K562 (cell line): Measurements from ENCODE around the gene MOK. TPM values are rescaled to one million over a fixed set of nuclear protein-coding genes. Genes with fewer than 3 reads are reported as not detected.

Source experiments
- ATAC-seq: fragments of 200-7000 bp; cut with Tn5 transposase; 3 replicates; pipeline ENCODE4 v1.9.1; 2020; ENCODE audit warnings: moderate library complexity
- BruUV-seq: library from RNA; stranded (reverse); fragments of 400-500 nt; replicated peaks from 2 replicates; lab custom pipeline; 2021; lab: Mats Ljungman, UMichigan
- CTCF ChIA-PET: fragments of 300-600 bp; formaldehyde crosslinking; extraction: SDS; loops from one replicate; lab custom pipeline; 2021; ENCODE audit warnings: low intra/inter-chr PET ratio; lab: Yijun Ruan, JAX
- POLR2A ChIA-PET: fragments of 300-600, 350-650 bp; sonication (Branson Sonifier 250); formaldehyde crosslinking; extraction: SDS; loops from one replicate; lab custom pipeline; 2021; ENCODE audit warnings: antibody characterized with exemption, inconsistent platforms; lab: Yijun Ruan, JAX
- DNase-seq, 4 experiments: peaks; one replicate each; pipeline versions ENCODE4 v3.0.0 to v3.0.0-alpha.2; 2011 to 2018; ENCODE audit warnings: low spot score in 3 of 4, mixed read lengths in 3 of 4; ENCODE audit errors: extremely low read depth in 1 of 4
- FAIRE-seq: peaks from 2 replicates; lab custom pipeline; 2011; peaks lifted over from hg19 to GRCh38; lab: Jason Lieb, UNC
- H2AFZ ChIP-seq: 2 replicates; pipeline ENCODE4 v1.6.0; 2011; ENCODE audit warnings: low read depth, low read length, control low read depth, inconsistent platforms
- H3K27ac ChIP-seq: fragments of 200-600 bp; 3 replicates; pipeline ENCODE4 v1.8.0; 2011; ENCODE audit warnings: low read depth, mild to moderate bottlenecking, control low read depth, inconsistent platforms, low read length, moderate library complexity, mixed read lengths; ENCODE audit errors: extremely low read depth
- H3K27me3 ChIP-seq, 2 experiments: fragments of 300-600 bp in 1 of 2; 2 replicates in 1 of 2; 3 replicates in 1 of 2; pipeline versions ENCODE4 v1.6.0 to v1.8.0; 2011; ENCODE audit warnings: inconsistent platforms in 2 of 2, low read length in 2 of 2, mild to moderate bottlenecking in 1 of 2, mixed read lengths in 1 of 2, moderate library complexity in 1 of 2; ENCODE audit not compliant: control insufficient read depth in 2 of 2, insufficient read depth in 2 of 2
- H3K36me3 ChIP-seq: fragments of 300-600 bp; 3 replicates; pipeline ENCODE4 v1.8.0; 2011; ENCODE audit warnings: mild to moderate bottlenecking, low read length, inconsistent platforms; ENCODE audit not compliant: control insufficient read depth, insufficient read depth
- H3K4me1 ChIP-seq, 2 experiments: fragments of 200-600 bp in 1 of 2; replicated peaks in 1 of 2; 2 replicates in 1 of 2; 3 replicates in 1 of 2; pipeline versions ENCODE4 v1.5.1 to v1.8.0; 2011; ENCODE audit warnings: inconsistent platforms in 2 of 2, low read length in 2 of 2, mild to moderate bottlenecking in 1 of 2, mixed read lengths in 1 of 2, moderate library complexity in 1 of 2; ENCODE audit not compliant: control insufficient read depth in 2 of 2, insufficient read depth in 2 of 2
- H3K4me2 ChIP-seq: 2 replicates; pipeline ENCODE4 v1.6.1; 2011; ENCODE audit warnings: low read length, control low read depth, inconsistent platforms, mixed read lengths; ENCODE audit not compliant: insufficient read depth
- H3K4me3 ChIP-seq: fragments of 200-600 bp; sonication (generic), shearing (Covaris generic); 2 replicates; pipeline ENCODE4 v1.5.1; 2016; ENCODE audit warnings: control low read depth, inconsistent platforms
- H3K79me2 ChIP-seq: fragments of 200-600 bp; 3 replicates; pipeline ENCODE4 v1.8.0; 2011; ENCODE audit warnings: low read length, inconsistent platforms; ENCODE audit not compliant: control insufficient read depth, insufficient read depth
- H3K9ac ChIP-seq, 2 experiments: 2 replicates each; pipeline versions ENCODE4 v1.6.0 to v1.6.1; 2011; ENCODE audit warnings: low read depth in 2 of 2, low read length in 2 of 2, control low read depth in 1 of 2, inconsistent platforms in 1 of 2, mild to moderate bottlenecking in 1 of 2, mixed read lengths in 1 of 2; ENCODE audit not compliant: insufficient read depth in 1 of 2
- H3K9me1 ChIP-seq: one replicate; pipeline ENCODE4 v1.6.0; 2011; ENCODE audit warnings: inconsistent platforms, mild to moderate bottlenecking, low read length, moderate library complexity; ENCODE audit not compliant: control insufficient read depth, insufficient read depth
- H3K9me3 ChIP-seq: replicated peaks from 2 replicates; pipeline ENCODE4 v1.5.1; 2011; ENCODE audit warnings: low read depth, low read length, inconsistent platforms; ENCODE audit not compliant: control insufficient read depth, insufficient read depth
- H4K20me1 ChIP-seq: replicated peaks from 2 replicates; pipeline ENCODE4 v1.6.1; 2011; ENCODE audit warnings: low read length, inconsistent platforms, mixed read lengths; ENCODE audit not compliant: control insufficient read depth, insufficient read depth
- CBFB ChIP-seq: sonication (generic); formaldehyde crosslinking; IDR thresholded peaks from 2 replicates; pipeline ENCODE4 v1.4.0; 2020; ENCODE audit warnings: mild to moderate bottlenecking, missing genetic modification reagents
- ELF4 ChIP-seq: fragments of 450-650 bp; formaldehyde crosslinking; IDR thresholded peaks from 2 replicates; pipeline ENCODE4 v1.4.0; 2022; ENCODE audit warnings: missing genetic modification characterization
- FIP1L1 ChIP-seq: fragments of 200-400 bp; formaldehyde crosslinking; IDR thresholded peaks from 2 replicates; pipeline ENCODE4 v1.6.1; 2018; ENCODE audit warnings: mild to moderate bottlenecking, low read depth, low read length; ENCODE audit not compliant: poor library complexity, severe bottlenecking
- FOSL1 ChIP-seq: fragments of 200-800 bp; sonication (Bioruptor generic); conservative IDR thresholded peaks from 2 replicates; pipeline ENCODE4 v1.6.1; 2016; ENCODE audit warnings: missing genetic modification characterization, missing compliant biosample characterization
- RAD21 ChIP-seq, 2 experiments: fragments of 250-450 bp in 1 of 2; fragments of 450-650 bp in 1 of 2; sonication (Bioruptor Pico) in 1 of 2; formaldehyde crosslinking in 1 of 2; IDR thresholded peaks in 1 of 2; conservative IDR thresholded peaks in 1 of 2; 2 replicates each; pipeline versions ENCODE4 v1.4.0 to v1.8.0; 2020 to 2022; ENCODE audit warnings: mild to moderate bottlenecking in 2 of 2, moderate library complexity in 1 of 2
- TRIM28 ChIP-seq: fragments of 450-650 bp; IDR thresholded peaks from 2 replicates; pipeline ENCODE4 v1.6.1; 2017
- ZKSCAN1 ChIP-seq: fragments of 150-350 bp; IDR thresholded peaks from 2 replicates; pipeline ENCODE4 v1.6.1; 2016; ENCODE audit warnings: low read depth, low read length
- ZNF217 ChIP-seq: sonication (generic); formaldehyde crosslinking; IDR thresholded peaks from 2 replicates; pipeline ENCODE4 v1.8.0; 2022; ENCODE audit warnings: mild to moderate bottlenecking, missing genetic modification reagents
- ZNF444 ChIP-seq: fragments of 250-450 bp; sonication (Bioruptor Pico); IDR thresholded peaks from 2 replicates; pipeline ENCODE4 v1.4.0; 2020; ENCODE audit warnings: mild to moderate bottlenecking, moderate library complexity
- ZNF561 ChIP-seq: fragments of 450-650 bp; formaldehyde crosslinking; conservative IDR thresholded peaks from 2 replicates; pipeline ENCODE4 v1.4.0; 2020; ENCODE audit warnings: mild to moderate bottlenecking, moderate library complexity
- ZNF740 ChIP-seq, 3 experiments: fragments of 200-800 bp in 1 of 3; sonication (Bioruptor generic) in 1 of 3; sonication (generic) in 1 of 3; formaldehyde crosslinking in 1 of 3; IDR thresholded peaks; 2 replicates each; pipeline versions ENCODE4 v1.6.1 to v1.8.0; 2016 to 2022; ENCODE audit warnings: mild to moderate bottlenecking in 2 of 3, missing compliant biosample characterization in 2 of 3, missing genetic modification characterization in 2 of 3, missing genetic modification reagents in 1 of 3
- WGBS: fragments of 100-300 bp; shearing (Covaris generic); methylation state at CpG from one replicate; pipeline ENCODE4 v1.1.6; 2016; ENCODE audit warnings: low coverage, mixed read lengths; ENCODE audit not compliant: insufficient coverage; ENCODE audit errors: missing lambda C conversion rate; 5-methylcytosine and 5-hydroxymethylcytosine counted together
- in situ Hi-C: fragments of 300-500 bp; cut with MboI; formaldehyde crosslinking; loops from 4 replicates; pipeline ENCODE4 v1.15.0; 2018; ENCODE audit warnings: inconsistent platforms, mixed read lengths
- intact Hi-C: fragments of 100-400 bp; cut with micrococcal nuclease; formaldehyde crosslinking; loops from 2 replicates; pipeline ENCODE4 v1.14.2; 2022
- polyA plus RNA-seq, 8 experiments: library from polyadenylated mRNA; depleted of rRNA in 4 of 8; stranded (reverse) in 5 of 8; unstranded in 3 of 8; fragments of >200 nt; fragmentation: Nextera tagmentation in 2 of 8; fragmentation: Illumina TruSeq in 1 of 8; extraction: Ambion mirVana in 2 of 8; extraction: Trizol in 1 of 8; gene quantifications; 2 replicates each; pipeline versions ENCODE4 v1.2.1 to v1.2.3, GENCODE V29; 2011 to 2014; ENCODE audit warnings: inconsistent platforms in 1 of 8, missing spikeins in 1 of 8
- total RNA-seq, 7 experiments: library from RNA; depleted of rRNA in 6 of 7; stranded (reverse); fragments of >200 nt in 6 of 7; fragmentation: Illumina TruSeq in 2 of 7; extraction: Trizol in 2 of 7; gene quantifications; 2 replicates each; pipeline versions ENCODE4 v1.2.1 to v1.2.3, GENCODE V29; 2011 to 2021; ENCODE audit warnings: low replicate concordance in 1 of 7
- TF ChIP-seq, protein P1 (sequence below), 3 experiments: IDR thresholded peaks in 2 of 3; conservative IDR thresholded peaks in 1 of 3; 2 replicates each; pipeline ENCODE4 v1.5.1; 2011 to 2012; ENCODE audit warnings: low read length in 3 of 3, mild to moderate bottlenecking in 3 of 3, control low read depth in 2 of 3, improper control_type of control experiment in 1 of 3, inconsistent platforms in 1 of 3, low read depth in 1 of 3, mixed read lengths in 1 of 3, moderate library complexity in 1 of 3; ENCODE audit not compliant: insufficient read depth in 2 of 3

The MOK gene
- total and polyA plus RNA-seq, 9 of the 15 experiments (the other 6 are each of a cell fraction or from before 2014, with no cell fraction given): 1.3 to 8.4 (median 5.3) TPM

- no peak overlapping the region for H3K4me2 ChIP-seq
- CTCF ChIA-PET: no interaction called here
- intact Hi-C loops (no loop called here), in situ Hi-C loops (no loop called here)
- no peaks in the 10 kb centered on the region; the same call in 1 of the 3 replicates for H3K79me2 ChIP-seq
- H3K27me3 ChIP-seq: no peaks in the 10 kb centered on the region
- no peak overlapping the region for H2AFZ ChIP-seq
- no peaks in the 10 kb centered on the region for H3K9me1 ChIP-seq
- 85% methylated on average over 18 of the region's 19 CpGs for WGBS
- H3K4me1 ChIP-seq: peaks cover 0 to 9% of the 10 kb centered on the region in 2 experiments; a peak in 2 of 5 replicates
- no peaks in the 10 kb centered on the region for H3K9me3 ChIP-seq
- no peak overlapping the region for H3K4me3 ChIP-seq
- DNase-seq (peak in 1 of 4 experiments; percentile 9), ATAC-seq (peak; percentile 40; the same call in 2 of the 3 replicates), FAIRE-seq (no peak)
- TF ChIP-seq ELF4 (CRISPR knock-in tag) (no peak), ZNF561 (CRISPR knock-in tag) (no peak), ZNF740 (CRISPR knock-in tag; IDR thresholded peaks at IDR 0.05) (no peak), ZNF740 (tag; IDR thresholded peaks at IDR 0.05) (no peak), FOSL1 (tag) (no peak), ZNF217 (no peak), ZKSCAN1 (no peak), FIP1L1 (no peak), ZNF444 (CRISPR knock-in tag) (no peak), TRIM28 (no peak), CBFB (CRISPR knock-in tag) (no peak), RAD21 (CRISPR knock-in tag; conservative IDR thresholded peaks at IDR 0.05 in 1 of 2, IDR thresholded peaks at IDR 0.05 in 1 of 2) (0 out of 4 replicates have a peak, but pooled peaks of 1 of the 2 experiments have one; percentile 19)
- TF ChIP-seq, protein P1, sequence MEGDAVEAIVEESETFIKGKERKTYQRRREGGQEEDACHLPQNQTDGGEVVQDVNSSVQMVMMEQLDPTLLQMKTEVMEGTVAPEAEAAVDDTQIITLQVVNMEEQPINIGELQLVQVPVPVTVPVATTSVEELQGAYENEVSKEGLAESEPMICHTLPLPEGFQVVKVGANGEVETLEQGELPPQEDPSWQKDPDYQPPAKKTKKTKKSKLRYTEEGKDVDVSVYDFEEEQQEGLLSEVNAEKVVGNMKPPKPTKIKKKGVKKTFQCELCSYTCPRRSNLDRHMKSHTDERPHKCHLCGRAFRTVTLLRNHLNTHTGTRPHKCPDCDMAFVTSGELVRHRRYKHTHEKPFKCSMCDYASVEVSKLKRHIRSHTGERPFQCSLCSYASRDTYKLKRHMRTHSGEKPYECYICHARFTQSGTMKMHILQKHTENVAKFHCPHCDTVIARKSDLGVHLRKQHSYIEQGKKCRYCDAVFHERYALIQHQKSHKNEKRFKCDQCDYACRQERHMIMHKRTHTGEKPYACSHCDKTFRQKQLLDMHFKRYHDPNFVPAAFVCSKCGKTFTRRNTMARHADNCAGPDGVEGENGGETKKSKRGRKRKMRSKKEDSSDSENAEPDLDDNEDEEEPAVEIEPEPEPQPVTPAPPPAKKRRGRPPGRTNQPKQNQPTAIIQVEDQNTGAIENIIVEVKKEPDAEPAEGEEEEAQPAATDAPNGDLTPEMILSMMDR (IDR thresholded peaks at IDR 0.05 in 2 of 3, conservative IDR thresholded peaks at IDR 0.05 in 1 of 3; ENCODE audit: insufficient read depth in 2 of 3, low read depth in 1 of 3, low read length in 3 of 3): peak in 2 of 3 experiments; percentile 20 to 21; a peak in 1 of 6 replicates
- POLR2A ChIA-PET: interaction anchor here (0.5 kb wide), 1 partner anchor 582 kb away, joined by 4 read pairs; no protein-coding TSS in a partner anchor
- H4K20me1 ChIP-seq: 0 out of 2 replicates have a peak, but pooled peaks cover 6% of the 10 kb centered on the region
- no TSS peak for BruUV-seq
- no peak overlapping the region for H3K27ac ChIP-seq
- no peak overlapping the region for H3K9ac ChIP-seq
- H3K36me3 ChIP-seq: peaks cover 37% of the 10 kb centered on the region
These were observed 95.6 kb downstream of the MOK start for GRCh38 chr14:102209224-102209966.
